Lung (tissue), 12 donors: Measurements from ENCODE around the gene NCKAP5L. TPM values are rescaled to one million over a fixed set of nuclear protein-coding genes. Genes with fewer than 3 reads are reported as not detected.

Source experiments
- ATAC-seq: fragments of 200-7000 bp; cut with Tn5 transposase; one replicate; pipeline ENCODE4 v1.9.1; 2020; ENCODE audit warnings: moderate number of reproducible peaks; ENCODE audit not compliant: insufficient read depth, low FRiP score
- DNase-seq, 3 donors: peaks; one replicate each; pipeline ENCODE4 v3.0.0-alpha.2; 2013 to 2017
- H3K27ac ChIP-seq, 2 donors: one replicate each; pipeline ENCODE4 v1.5.1; 2013; ENCODE audit warnings: mild to moderate bottlenecking in 2 of 2, moderate library complexity in 2 of 2, control low read depth in 1 of 2, inconsistent platforms in 1 of 2, low read depth in 1 of 2, low read length in 1 of 2
- H3K27me3 ChIP-seq, 3 donors: one replicate each; pipeline ENCODE4 v1.5.1; 2013; ENCODE audit warnings: low read length in 2 of 3; ENCODE audit not compliant: control insufficient read depth in 3 of 3, insufficient read depth in 3 of 3
- H3K36me3 ChIP-seq, 4 donors: one replicate each; pipeline ENCODE4 v1.5.1; 2013; ENCODE audit warnings: low read length in 4 of 4, mild to moderate bottlenecking in 1 of 4, moderate library complexity in 1 of 4; ENCODE audit not compliant: control insufficient read depth in 4 of 4, insufficient read depth in 4 of 4
- H3K4me1 ChIP-seq, 5 donors: one replicate each; pipeline ENCODE4 v1.5.1; 2013; ENCODE audit warnings: low read length in 5 of 5, mild to moderate bottlenecking in 2 of 5, moderate library complexity in 1 of 5; ENCODE audit not compliant: control insufficient read depth in 5 of 5, insufficient read depth in 5 of 5
- H3K4me3 ChIP-seq: one replicate; pipeline ENCODE4 v1.5.1; 2013; ENCODE audit warnings: mild to moderate bottlenecking, control low read depth, moderate library complexity
- H3K9ac ChIP-seq, 2 donors: one replicate each; pipeline ENCODE4 v1.5.1; 2013; ENCODE audit warnings: low read length in 2 of 2, control low read depth in 1 of 2; ENCODE audit not compliant: insufficient read depth in 1 of 2
- H3K9me3 ChIP-seq, 4 donors: one replicate each; pipeline ENCODE4 v1.5.1; 2013; ENCODE audit warnings: low read length in 3 of 4, mild to moderate bottlenecking in 1 of 4, moderate library complexity in 1 of 4; ENCODE audit not compliant: control insufficient read depth in 4 of 4, insufficient read depth in 3 of 4
- CTCF ChIP-seq: IDR thresholded peaks from 2 replicates; pipeline ENCODE4 v1.5.1; 2012; ENCODE audit warnings: mild to moderate bottlenecking; ENCODE audit errors: control extremely low read depth, extremely low read depth
- WGBS, 2 donors: extraction: QIAGEN DNeasy Blood & Tissue Kit; methylation state at CpG; one replicate each; pipeline ENCODE4 v1.1.7; 2013; 5-methylcytosine and 5-hydroxymethylcytosine counted together
- polyA plus RNA-seq, 2 donors: library from polyadenylated mRNA; stranded (reverse); fragments of 200-250 nt; gene quantifications; one replicate each; pipeline ENCODE4 v1.2.1, GENCODE V29; 2013
- total RNA-seq, 2 donors: library from RNA; depleted of rRNA in 1 of 2; stranded (reverse); fragments of >200 nt in 1 of 2; gene quantifications; one replicate each; pipeline ENCODE4 v1.2.1, GENCODE V29; 2014 to 2021
- donor health status: control.
- donor health status: control.
- donor health status: Bipolar disorder and iron deficiency.
- donor health status: healthy.
- donor health status: DM: yes; HTN: yes; CAD: no.

The NCKAP5L gene
- total and polyA plus RNA-seq, 4 donors = 15.7 to 30.8 (median 20.1) TPM

GRCh38 chr12:49811961-49812401, 16.2 kb downstream of the NCKAP5L start:
- Histone ChIP-seq H3K36me3 (no peaks in the 10 kb centered on the region), H3K9me3 (no peaks in the 10 kb centered on the region), H3K27ac (no peak overlapping the region), H3K9ac (no peak overlapping the region), H3K4me3 (no peak overlapping the region), H3K4me1 (peaks cover 13 to 34% (median 24%) of the 10 kb centered on the region in 5 donors), H3K27me3 (no peaks in the 10 kb centered on the region)
- ATAC-seq (no peak), DNase-seq (no peak)
- whole genome bisulfite sequencing, 2 donors = 75 to 77% methylated on average over 4 of the region's 4 CpGs
- TF ChIP-seq CTCF = no peak

GRCh38 chr12:49811136-49811535, 17.1 kb downstream of the NCKAP5L start:
- Histone ChIP-seq H3K4me1 (peaks cover 16 to 34% (median 24%) of the 10 kb centered on the region in 5 donors), H3K36me3 (no peaks in the 10 kb centered on the region), H3K9me3 (no peaks in the 10 kb centered on the region), H3K27me3 (no peaks in the 10 kb centered on the region), H3K4me3 (no peak overlapping the region), H3K27ac (no peak overlapping the region), H3K9ac (no peak overlapping the region)
- ATAC-seq = no peak
- 84 to 88% methylated on average over 5 of the region's 5 CpGs for WGBS, 2 donors
- TF ChIP-seq CTCF = no peak
- no peak for DNase-seq

GRCh38 chr12:49809906-49810389, 18.3 kb downstream of the NCKAP5L start:
- no peak for ATAC-seq
- peak overlapping the region; percentile 10 to 65 for H3K27ac ChIP-seq

More at GRCh38 chr12:49809906-49810389, 18.3 kb downstream of the NCKAP5L start:
- TF ChIP-seq CTCF = no peak
- Histone ChIP-seq H3K9ac (peak overlapping the region; percentile 13 to 26), H3K9me3 (no peaks in the 10 kb centered on the region), H3K36me3 (peaks cover 0 to 6% (median 4%) of the 10 kb centered on the region in 4 donors), H3K4me3 (no peak overlapping the region), H3K4me1 (peaks cover 16 to 34% (median 24%) of the 10 kb centered on the region in 5 donors), H3K27me3 (no peaks in the 10 kb centered on the region)
- WGBS, 2 donors = 33 to 43% methylated on average over 9 of the region's 9 CpGs
- DNase-seq = peak; percentile 61 to 83 (median 73)
